ENCODE measurements around the gene MAPT.
"Not testable (repeated sequence)": the region's sequence is repeated elsewhere in the genome, so short reads cannot be mapped to it uniquely, and the experiment has no call there.

The MAPT gene

GRCh38 chr17:45956746-45957145, 62.4 kb downstream of the MAPT start:
- not testable (repeated sequence) for DNase-seq

GRCh38 chr17:45958307-45958706, 64.0 kb downstream of the MAPT start:
- DNase-seq, result no peak

GRCh38 chr17:45958994-45959665, 64.8 kb downstream of the MAPT start:
- DNase-seq, result no peak

GRCh38 chr17:45960311-45960710, 66.0 kb downstream of the MAPT start:
- DNase-seq, result no peak

- DNase-seq, result no peak
These were observed 66.9 kb downstream of the MAPT start for GRCh38 chr17:45961206-45961605.

GRCh38 chr17:45962221-45962972, 68.0 kb downstream of the MAPT start:
- no peak for DNase-seq

- DNase-seq, result no peak
These were observed 68.9 kb downstream of the MAPT start for GRCh38 chr17:45963283-45963682.

GRCh38 chr17:45963889-45964288, 69.5 kb downstream of the MAPT start:
- DNase-seq, result no peak

GRCh38 chr17:45964634-45965033, 70.3 kb downstream of the MAPT start:
- no peak for DNase-seq

GRCh38 chr17:45965812-45966211, 71.5 kb downstream of the MAPT start:
- DNase-seq, result no peak

- DNase-seq, result no peak
These were observed 72.4 kb downstream of the MAPT start for GRCh38 chr17:45966606-45967280.

- no peak for DNase-seq
These were observed 73.0 kb downstream of the MAPT start for GRCh38 chr17:45967378-45967777.

GRCh38 chr17:45968732-45969131, 74.4 kb downstream of the MAPT start:
- DNase-seq, result no peak

GRCh38 chr17:45969726-45970125, 75.4 kb downstream of the MAPT start:
- DNase-seq, result no peak

- no peak for DNase-seq
These were observed 76.3 kb downstream of the MAPT start for GRCh38 chr17:45970659-45971058.

- DNase-seq, result no peak
These were observed 77.4 kb downstream of the MAPT start for GRCh38 chr17:45971698-45972141.

GRCh38 chr17:45972531-45972930, 78.2 kb downstream of the MAPT start:
- no peak for DNase-seq

GRCh38 chr17:45973099-45973780, 78.9 kb downstream of the MAPT start:
- no peak for DNase-seq

GRCh38 chr17:45973946-45974859, 79.8 kb downstream of the MAPT start:
- no peak for DNase-seq

GRCh38 chr17:45974916-45975630, 80.7 kb downstream of the MAPT start:
- DNase-seq, result no peak

- no peak for DNase-seq
These were observed 81.4 kb downstream of the MAPT start for GRCh38 chr17:45975640-45976295.
